NCI-H1092 treated with DMSO at 0.1 percent for 48 hours (cell line): ENCODE data around the gene TTC12.
A peak's percentile ranks its signal among the peaks of the same experiment; 100 is the strongest.

Experiments
- DNase-seq: peaks from one replicate; lab custom pipeline; 2025; lab: John Stamatoyannopoulos, UW

Gene TTC12

DNA sequence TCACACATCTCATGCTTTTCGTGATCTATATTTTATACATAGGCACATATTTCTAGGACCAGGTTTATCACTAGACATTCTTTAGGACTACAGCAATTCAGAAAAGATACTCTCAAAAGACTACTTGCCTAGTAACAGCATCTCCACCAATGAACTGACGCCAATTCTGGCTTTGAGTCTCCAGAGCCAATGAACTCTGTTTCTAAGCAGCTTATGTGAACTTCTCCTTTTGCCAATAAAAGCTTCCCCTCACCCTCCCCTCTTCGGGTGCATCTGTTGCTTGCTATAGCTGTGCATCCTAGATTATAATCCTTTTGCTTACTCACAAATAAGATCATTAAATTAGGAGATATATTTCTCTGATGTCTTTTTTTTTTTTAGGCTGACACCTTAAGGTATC lies 61.8 kb downstream of the TTC12 start:
- no peak for DNase-seq

DNA sequence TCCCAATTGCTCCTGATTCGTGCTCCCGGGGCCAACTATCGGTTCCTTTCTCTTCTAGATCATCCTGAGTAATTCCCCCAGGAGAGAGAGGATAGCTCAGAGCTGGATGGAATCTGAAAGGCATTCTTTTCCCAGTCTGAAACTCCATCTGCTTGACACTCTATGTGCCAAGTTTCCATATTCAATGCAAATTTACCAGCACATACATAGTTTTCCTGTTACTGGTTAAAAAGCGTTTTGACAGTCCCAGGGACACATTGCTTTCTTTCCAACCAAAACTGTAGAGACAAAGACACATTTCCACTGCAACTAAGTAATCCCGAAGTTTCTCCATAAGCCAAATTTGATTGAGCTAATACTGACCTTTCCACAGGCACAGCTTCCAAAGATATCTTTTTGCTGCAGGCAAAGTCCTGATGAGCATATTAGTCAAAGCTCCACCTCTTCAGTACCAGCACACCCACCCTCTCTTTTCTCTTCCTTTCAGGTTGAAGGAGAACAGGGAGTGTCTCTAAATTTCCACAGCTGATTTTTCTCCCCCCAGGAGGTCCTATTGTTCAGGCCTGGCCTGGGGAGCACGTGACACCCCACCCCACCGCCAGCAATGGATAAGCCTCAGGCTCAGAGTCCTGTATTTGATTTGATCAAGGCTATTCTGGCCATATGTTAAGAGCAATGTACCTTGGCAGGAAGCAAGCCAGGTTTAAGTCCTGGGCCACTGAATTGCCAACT lies 63.5 kb downstream of the TTC12 start:
- DNase-seq = no peak

DNA sequence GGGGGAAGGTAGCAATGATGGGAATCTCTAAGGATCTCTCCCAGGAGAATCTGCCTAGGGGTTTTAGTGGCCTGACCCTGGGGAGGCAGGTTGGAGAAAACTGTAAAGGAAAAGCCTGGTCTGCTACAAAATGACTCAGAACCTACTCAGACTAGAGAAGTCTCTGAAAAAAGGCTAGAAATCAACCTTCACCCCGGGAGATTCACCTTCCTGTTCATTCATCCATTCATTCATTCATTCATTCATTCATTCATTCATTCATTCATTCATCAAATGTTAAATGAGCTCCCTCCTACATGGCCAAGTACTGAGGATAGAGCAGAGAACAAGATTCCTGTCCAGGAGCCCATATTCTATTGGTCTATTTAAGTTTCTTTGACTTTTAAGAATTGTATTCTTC lies 64.3 kb downstream of the TTC12 start:
- no peak for DNase-seq

DNA sequence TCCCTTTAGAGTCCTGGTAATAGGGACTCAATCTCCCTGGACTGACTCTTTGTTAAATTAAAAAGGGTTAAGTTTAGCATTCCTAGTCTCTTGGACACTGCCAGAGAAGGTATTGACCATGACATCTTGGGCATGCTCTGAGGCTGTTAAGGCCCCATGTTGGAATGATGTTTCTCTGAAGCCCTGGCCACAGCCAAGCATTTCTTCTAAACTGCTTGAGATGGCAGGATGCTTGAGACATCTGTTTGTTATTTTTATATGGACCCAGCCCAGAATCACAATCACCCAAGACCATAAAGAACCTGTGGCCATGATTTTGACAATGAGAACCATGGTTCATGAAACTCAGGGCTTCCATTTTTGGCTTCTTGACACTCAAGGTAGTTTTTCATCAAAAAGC lies 67.7 kb downstream of the TTC12 start:
- no peak for DNase-seq

DNA sequence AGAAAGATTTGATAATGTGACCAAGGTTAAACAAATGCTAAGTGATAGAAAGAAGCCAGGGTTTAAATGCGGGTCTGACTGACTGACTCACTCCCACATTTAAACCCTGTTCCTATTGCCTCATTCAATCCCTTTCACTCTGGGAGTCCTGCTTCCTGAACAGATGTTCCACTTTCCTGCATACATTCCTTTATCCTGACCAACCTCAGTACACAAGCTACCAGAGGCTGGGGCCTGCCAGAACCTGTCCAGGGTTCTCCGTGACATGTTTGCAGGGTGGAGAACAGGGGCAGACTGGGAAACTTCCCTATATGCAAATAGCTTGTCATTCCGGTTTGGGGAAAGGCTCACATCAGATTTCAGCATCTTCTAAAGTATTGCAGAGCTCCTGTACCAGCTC lies 70.2 kb downstream of the TTC12 start:
- DNase-seq = no peak

DNA sequence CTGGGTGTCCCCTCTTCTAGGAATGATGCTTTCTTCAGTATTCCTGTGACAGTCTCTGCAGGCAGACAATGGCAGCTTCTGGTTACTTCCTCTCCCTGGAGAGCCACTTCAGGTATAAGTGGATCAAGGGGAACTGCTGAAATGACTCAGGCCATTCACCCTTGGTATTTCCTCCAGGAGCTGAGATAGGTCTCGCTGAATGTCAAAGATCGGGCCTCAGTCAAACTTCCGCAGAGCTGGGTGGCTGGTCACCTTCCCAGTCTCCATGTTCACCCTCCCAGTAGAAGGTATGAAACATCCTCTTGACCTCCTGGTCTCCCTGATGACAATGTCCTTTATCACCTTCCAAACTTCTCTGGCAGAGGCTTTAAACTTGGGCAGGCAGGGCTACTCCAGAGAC lies 71.4 kb downstream of the TTC12 start:
- DNase-seq = no peak

DNA sequence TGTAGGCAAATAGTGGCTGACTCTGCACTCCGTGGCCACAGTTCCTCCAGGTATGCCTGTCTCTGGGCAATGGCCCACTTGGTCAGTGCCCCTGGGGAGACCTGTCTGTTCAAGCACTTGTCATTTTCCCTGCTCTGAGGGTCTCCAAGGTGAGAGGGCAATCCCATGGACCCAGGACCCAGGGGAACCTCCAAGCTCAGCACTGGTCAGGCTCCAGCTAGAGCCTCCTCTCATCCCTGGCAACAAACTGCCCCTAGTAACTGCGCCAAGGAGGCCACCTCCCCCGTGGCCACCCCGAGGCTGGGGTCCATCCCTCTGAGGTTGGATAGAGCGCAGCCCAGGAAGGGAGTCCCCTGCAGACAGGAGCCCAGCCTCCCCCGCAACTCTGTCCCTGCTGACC lies 72.5 kb downstream of the TTC12 start:
- no peak for DNase-seq

DNA sequence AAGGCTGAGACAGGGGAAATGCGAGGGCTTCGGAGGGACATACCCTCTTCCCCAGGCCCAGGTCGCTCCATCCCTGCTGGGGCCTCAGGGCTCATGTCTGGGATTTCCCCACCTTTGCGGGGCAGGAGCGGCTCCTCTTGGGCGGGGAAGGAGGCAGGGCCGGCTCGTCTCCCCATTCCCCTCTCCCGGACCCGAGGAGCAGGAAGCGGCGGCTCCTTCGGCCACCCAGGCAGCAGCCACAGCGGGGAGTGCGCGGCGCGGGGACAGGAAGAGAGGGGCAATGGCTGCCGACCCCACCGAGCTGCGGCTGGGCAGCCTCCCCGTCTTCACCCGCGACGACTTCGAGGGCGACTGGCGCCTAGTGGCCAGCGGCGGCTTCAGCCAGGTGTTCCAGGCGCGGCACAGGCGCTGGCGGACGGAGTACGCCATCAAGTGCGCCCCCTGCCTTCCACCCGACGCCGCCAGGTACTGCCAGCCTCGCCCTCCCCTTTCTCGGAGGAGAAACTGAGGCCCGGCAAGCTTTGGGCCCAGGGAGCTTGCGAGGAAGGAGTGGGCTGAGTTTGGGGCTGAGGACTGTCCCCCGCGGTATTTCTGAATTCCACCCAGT lies 73.3 kb downstream of the TTC12 start, which contains the start of gene ANKK1:
TSS of gene ANKK1 (plus strand) at position 175 of the 607 bp plus-strand sequence. CDS start at position 281, 106 bp downstream.
- peak; percentile 76 for DNase-seq

DNA sequence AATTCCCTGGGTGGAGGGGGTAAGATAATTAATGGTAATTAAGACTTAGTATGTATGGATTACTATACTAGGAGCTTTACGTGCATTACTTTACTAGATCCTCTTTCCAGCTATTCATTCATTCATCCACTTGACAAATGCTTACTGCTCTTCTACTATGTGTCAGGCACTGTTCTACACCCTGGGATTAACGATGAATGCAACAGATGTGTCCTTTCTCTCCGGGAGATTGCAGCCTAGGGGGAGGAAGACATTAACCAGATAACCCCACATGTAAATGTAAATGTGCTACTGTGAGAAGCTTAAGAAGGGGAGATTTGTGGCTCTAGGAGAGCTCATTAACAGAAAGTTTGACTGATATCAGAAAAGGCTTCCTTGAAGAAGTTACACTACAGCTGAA lies 74.9 kb downstream of the TTC12 start:
- no peak for DNase-seq

DNA sequence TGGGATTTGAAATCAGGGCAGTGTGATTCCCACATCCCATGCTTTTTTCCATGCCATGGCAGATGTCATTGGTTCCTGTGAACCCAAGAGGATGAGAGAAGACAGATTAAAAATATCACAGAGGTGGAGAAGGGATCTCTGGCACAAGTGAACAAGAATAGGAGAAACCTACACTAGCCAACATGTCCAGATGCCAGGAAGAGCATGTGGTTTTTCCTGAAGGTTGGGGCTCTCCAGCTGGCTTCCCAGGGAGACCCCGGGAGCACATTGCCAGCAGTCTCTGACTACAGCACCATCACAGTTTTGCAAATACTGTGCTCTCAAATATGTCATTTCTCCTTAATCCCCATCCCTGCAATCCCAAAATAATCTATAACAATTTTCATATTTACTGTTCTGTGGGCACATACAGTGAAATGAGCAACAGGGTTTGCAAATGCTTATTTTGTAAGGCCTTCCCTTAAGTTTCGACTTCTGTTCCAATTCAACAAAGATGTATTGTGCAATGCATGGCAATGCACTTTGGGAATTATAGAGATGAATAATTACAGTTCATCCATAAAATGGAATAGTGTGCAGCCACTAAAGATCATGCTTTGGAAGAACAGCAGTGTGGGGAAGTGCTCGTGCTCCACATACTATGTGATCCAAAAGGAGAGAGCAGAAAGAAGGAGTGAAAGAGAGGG lies 78.0 kb downstream of the TTC12 start:
- no peak for DNase-seq

DNA sequence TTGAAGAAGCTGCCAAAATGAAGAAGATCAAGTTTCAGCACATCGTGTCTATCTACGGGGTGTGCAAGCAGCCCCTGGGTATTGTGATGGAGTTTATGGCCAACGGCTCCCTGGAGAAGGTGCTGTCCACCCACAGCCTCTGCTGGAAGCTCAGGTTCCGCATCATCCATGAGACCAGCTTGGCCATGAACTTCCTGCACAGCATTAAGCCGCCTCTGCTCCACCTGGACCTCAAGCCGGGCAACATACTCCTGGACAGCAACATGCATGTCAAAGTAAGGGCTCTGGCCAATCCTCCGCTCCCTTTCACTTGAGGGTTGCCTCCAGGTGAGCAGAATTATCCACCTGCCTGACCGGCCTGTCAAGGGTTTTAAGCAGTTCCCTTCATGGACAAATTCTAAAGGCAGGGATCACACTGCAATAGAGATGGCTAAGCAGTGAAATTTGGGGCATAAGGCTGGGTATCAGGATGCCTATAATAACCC lies 79.2 kb downstream of the TTC12 start:
- DNase-seq = peak; percentile 10

DNA sequence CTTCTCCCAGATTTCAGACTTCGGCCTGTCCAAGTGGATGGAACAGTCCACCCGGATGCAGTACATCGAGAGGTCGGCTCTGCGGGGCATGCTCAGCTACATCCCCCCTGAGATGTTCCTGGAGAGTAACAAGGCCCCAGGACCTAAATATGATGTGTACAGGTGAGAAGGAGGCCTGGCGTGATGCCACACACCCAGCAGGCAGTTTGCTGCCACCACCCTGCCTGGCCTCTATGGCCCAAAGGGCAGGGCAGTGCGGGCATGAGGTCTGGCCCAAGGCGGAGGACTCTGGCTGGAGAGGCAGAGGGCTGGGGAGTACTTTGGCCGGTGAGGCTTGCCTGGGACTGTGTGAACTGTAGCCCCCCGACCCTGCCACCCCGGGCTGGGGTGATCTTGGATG lies 80.5 kb downstream of the TTC12 start:
- DNase-seq = no peak

DNA sequence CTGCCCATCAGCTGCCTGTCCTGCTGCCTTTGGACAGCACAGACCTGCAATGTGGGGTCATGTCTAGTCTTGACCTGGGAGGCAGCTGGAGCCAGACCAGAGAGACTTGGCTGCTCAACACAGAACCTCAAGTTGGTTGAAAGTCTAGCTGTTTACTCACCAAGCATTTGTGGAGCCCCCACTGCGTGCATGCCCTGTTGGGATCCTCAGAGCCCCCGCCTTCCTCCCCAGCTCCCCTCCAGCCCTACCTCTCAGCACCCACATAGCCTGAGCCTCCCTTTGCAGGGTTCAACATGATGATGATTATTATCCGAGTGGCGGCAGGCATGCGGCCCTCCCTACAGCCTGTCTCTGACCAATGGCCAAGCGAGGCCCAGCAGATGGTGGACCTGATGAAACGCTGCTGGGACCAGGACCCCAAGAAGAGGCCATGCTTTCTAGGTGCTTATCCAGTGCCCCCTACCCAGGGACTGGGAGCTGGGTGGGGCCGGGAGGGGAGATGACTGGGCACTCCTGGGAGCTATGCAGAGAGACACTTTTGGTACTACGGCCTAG lies 81.5 kb downstream of the TTC12 start:
- DNase-seq = no peak

DNA sequence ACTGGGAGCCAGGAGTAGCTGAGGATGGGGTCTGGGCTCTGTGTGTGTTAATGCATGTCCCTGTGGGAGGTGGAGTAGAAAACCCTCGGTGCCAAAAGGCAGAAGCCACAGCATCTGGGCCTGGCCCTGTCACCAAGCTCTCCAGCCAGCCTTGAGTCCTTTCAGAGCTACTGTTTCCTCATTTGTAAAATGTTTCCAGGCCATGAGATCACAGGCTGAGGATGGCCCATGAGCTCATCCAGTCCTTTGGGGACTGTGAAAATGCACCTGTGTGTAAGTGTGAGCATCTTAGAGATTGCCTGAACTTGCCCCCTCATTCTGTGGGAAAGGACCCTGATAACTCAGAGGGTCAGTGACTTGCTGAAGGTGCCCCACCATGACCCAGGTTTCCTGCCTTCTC lies 82.3 kb downstream of the TTC12 start:
- no peak for DNase-seq

DNA sequence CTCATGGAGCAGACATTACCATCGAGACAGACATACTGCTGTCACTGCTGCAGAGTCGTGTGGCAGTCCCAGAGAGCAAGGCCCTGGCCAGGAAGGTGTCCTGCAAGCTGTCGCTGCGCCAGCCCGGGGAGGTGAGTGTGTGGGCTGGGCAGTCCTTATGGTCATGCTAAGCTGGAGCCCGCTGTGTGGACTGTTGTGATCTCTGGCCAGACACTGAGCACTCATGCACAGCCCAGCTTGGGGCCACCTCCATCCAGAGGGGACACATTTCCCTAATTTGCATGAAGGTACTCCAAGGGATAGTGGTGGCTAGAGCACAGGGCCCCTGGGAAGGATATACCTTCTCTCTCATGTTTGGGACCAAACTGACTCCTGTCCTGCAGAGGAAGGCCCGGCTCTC lies 82.8 kb downstream of the TTC12 start:
- DNase-seq = no peak

DNA sequence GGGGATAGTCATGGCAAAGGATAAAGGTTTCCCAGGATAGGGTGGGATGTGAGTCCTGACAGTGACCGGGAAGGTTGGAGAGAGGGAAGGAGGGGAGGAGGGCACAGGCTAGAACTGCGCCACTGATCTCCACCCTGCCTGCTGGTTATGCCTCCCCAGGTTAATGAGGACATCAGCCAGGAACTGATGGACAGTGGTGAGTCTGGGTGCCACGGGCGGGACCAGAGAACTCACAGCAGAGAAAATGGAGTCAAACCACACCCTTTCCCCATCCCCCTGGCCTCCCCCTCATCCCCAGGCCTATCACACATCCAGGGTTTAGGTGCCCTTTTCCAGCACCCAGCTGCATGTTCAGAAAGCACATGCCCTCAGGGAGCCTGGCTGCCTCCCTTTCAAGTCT lies 83.4 kb downstream of the TTC12 start:
- DNase-seq = no peak

DNA sequence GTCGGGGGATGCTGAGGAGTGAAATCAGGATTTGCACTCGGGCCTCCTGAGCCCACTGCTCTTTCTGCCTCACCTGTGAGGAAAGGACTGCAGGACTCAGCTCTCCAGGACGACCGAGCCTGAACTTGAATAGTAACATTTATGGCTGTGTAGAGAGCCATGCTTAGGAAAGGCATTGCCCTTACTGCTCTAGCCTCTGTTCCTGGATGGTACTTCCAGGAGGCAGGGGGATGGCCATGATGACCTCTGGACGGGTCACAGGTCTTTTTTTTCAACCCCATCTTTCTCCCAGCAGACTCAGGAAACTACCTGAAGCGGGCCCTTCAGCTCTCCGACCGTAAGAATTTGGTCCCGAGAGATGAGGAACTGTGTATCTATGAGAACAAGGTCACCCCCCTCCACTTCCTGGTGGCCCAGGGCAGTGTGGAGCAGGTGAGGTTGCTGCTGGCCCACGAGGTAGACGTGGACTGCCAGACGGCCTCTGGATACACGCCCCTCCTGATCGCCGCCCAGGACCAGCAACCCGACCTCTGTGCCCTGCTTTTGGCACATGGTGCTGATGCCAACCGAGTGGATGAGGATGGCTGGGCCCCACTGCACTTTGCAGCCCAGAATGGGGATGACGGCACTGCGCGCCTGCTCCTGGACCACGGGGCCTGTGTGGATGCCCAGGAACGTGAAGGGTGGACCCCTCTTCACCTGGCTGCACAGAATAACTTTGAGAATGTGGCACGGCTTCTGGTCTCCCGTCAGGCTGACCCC lies 84.5 kb downstream of the TTC12 start:
- DNase-seq = no peak

DNA sequence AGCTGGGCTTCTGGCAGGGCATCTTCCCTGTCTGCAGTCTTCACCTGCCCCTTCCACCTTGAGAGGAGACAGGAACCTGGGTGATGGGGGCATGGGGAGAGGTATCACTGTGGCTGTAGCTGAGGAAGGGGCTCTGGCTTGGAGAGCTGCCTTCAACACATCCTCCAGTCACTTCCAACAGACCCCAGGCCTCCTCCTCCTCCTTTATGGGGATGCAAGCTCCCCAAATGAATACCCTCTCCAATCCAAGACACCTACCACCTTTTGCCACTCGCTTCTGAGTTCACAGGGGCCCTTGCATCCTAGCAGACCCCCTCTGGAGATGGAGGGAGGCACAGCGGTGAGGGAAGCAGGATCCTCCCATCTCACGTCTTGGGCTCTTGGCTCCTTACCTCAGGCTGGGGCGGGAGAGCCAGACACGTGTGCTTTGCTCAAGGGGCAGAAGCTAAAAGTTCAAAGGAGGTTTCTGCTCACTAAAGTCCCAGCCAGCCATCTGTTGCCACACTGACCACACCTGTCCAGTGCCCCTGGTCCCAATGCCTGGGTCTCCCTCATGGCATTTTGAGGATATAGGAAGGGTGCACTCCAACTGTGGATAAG lies 86.3 kb downstream of the TTC12 start:
- no peak for DNase-seq

DNA sequence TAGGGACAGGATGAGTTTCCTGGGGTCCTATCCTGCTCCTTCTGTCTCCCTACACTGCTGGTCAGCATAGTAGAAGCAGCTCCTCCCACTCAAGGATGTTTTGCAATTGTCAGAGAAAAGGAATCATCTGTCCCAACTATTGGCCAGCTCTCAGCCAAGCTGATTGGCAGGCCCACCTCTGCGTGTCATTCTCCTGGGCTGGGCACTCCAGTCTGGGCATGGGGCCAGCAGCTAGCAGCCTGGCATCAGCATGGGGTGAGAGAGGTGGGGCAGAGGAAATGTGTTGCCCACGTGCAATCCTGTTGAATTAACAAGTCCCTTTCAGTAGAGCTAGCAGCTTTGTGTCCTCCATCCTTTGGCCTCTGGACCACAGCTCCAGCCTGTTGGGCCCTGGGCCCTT lies 87.3 kb downstream of the TTC12 start:
- peak; percentile 96 for DNase-seq

DNA sequence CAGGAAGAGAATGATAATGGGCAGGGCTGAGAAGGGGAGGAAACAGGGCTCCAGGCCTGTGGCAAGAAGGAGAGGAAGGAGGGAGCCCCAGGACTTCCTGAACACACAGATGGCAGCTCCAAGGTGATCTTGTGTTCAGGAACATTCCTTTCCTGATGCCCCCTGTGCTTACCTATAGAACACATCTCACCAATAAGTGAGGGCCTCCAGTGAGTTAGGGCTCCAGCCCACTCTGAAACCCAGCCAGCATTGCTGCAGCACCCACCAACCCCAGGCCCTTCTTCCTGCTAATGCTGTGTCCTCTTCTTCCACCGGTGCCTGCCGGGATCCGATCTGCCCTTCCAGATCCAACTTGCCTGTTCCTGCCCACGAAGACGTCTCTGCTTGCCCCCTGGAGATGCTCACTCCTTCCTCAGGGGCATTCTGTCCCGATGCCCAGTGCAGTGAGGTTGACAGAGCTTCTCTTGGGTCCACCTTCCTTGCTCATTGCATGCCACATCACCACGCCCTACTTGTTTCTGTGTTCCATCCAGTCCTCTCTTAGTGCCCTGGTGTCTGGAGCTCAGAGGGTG lies 90.6 kb downstream of the TTC12 start:
- no peak for DNase-seq

DNA sequence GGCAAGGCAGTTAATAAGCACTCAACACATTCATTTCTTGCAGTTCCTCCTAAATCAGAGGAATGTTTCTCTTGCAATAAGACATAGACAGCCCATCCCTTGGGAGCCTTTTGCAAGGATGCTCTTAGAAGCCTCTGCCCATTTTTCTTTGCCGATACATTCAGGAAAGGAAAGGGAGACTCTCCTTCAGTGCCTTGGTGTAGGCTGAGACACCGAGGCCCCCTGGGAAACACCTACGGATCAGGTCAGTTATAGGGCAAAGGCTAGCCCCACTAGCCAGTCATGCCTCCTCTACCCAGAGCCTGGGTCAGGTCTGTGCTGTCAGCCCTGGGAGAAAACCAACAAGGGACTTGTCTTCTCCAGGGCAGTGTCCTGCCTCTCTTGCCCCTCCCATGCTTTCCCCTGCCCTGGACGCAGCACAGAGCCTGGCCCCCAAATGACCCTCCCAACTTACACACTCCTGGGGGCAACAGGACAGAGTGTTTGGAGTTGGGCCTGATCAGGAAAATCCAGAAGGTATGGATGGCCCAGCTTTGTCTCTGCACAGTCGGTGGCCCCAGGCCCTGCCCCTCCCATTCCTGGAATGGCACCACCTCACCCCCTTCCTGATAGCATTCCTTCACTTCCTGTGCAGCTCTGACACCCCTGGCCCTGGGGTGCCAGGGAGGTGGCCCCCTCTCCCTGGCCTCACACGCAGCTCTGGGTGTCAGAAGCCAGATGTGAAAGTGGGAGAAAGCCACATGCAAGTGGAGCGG lies 91.5 kb downstream of the TTC12 start:
- no peak for DNase-seq
